Measurements from ENCODE around the gene TRAM2.

- TF ChIP-seq CTCF (conservative IDR thresholded peaks at IDR 0.05; ENCODE audit: low read length) (no peak), EZH2phosphoT487 (IDR thresholded peaks at IDR 0.05; ENCODE audit: borderline replicate concordance) (no peak)
Measured at GRCh38 chr6:52553719-52554118, 23.1 kb downstream of the TRAM2 start.
